ENCODE results near the gene PBX1.
"Not testable (repeated sequence)": the region's sequence is repeated elsewhere in the genome, so short reads cannot be mapped to it uniquely, and the experiment has no call there.

The PBX1 gene

GRCh38 chr1:164589961-164590507 is 31.1 kb downstream of the PBX1 start:
- DNase-seq (ENCODE audit: low read depth): no peak

GRCh38 chr1:164590592-164590991 is 31.6 kb downstream of the PBX1 start:
- DNase-seq (ENCODE audit: low read depth): no peak

- peak; percentile 19 for DNase-seq (ENCODE audit: low read depth)
Measured at GRCh38 chr1:164591858-164592257, 32.9 kb downstream of the PBX1 start.

GRCh38 chr1:164592634-164593033 is 33.6 kb downstream of the PBX1 start:
- no peak for DNase-seq (ENCODE audit: low read depth)

- DNase-seq (ENCODE audit: low read depth): no peak
Measured at GRCh38 chr1:164595212-164595611, 36.2 kb downstream of the PBX1 start.

GRCh38 chr1:164596172-164596571 is 37.2 kb downstream of the PBX1 start:
- no peak for DNase-seq (ENCODE audit: low read depth)

GRCh38 chr1:164598719-164599118 is 39.7 kb downstream of the PBX1 start:
- no peak for DNase-seq (ENCODE audit: low read depth)

GRCh38 chr1:164599272-164599671 is 40.3 kb downstream of the PBX1 start:
- DNase-seq (ENCODE audit: low read depth): no peak

- no peak for DNase-seq (ENCODE audit: low read depth)
Measured at GRCh38 chr1:164601399-164602100, 42.6 kb downstream of the PBX1 start.

- no peak for DNase-seq (ENCODE audit: low read depth)
Measured at GRCh38 chr1:164602101-164602422, 43.1 kb downstream of the PBX1 start.

GRCh38 chr1:164602480-164603093 is 43.6 kb downstream of the PBX1 start:
- DNase-seq (ENCODE audit: low read depth): no peak

- DNase-seq (ENCODE audit: low read depth): not testable (repeated sequence)
Measured at GRCh38 chr1:164603805-164604204, 44.8 kb downstream of the PBX1 start.

- DNase-seq (ENCODE audit: low read depth): peak; percentile 28
Measured at GRCh38 chr1:164604541-164604940, 45.6 kb downstream of the PBX1 start.

GRCh38 chr1:164605254-164606091 is 46.5 kb downstream of the PBX1 start:
- DNase-seq (ENCODE audit: low read depth): no peak

GRCh38 chr1:164607351-164607750 is 48.4 kb downstream of the PBX1 start:
- no peak for DNase-seq (ENCODE audit: low read depth)

GRCh38 chr1:164608651-164609057 is 49.7 kb downstream of the PBX1 start:
- no peak for DNase-seq (ENCODE audit: low read depth)

- DNase-seq (ENCODE audit: low read depth): no peak
Measured at GRCh38 chr1:164609089-164609488, 50.1 kb downstream of the PBX1 start.

- DNase-seq (ENCODE audit: low read depth): no peak
Measured at GRCh38 chr1:164610538-164611222, 51.7 kb downstream of the PBX1 start.

- DNase-seq (ENCODE audit: low read depth): peak; percentile 36
Measured at GRCh38 chr1:164611754-164612642, 53.0 kb downstream of the PBX1 start.

- DNase-seq (ENCODE audit: low read depth): no peak
Measured at GRCh38 chr1:164613176-164613575, 54.2 kb downstream of the PBX1 start.

GRCh38 chr1:164614316-164614715 is 55.3 kb downstream of the PBX1 start:
- no peak for DNase-seq (ENCODE audit: low read depth)

Measured in ELR (cell line).